ENCODE results near the gene STT3A.
"Not testable (repeated sequence)": the region's sequence is repeated elsewhere in the genome, so short reads cannot be mapped to it uniquely, and the experiment has no call there.

The STT3A gene

GRCh38 chr11:125592305-125593113, at the start of gene STT3A:
Gene STT3A (plus strand): TSS chr11:125592852. CDS start chr11:125595916, 3,064 bp downstream.
- DNase-seq, result peak; percentile 96

- DNase-seq, result no peak
These were observed 41.9 kb upstream of the STT3A start for GRCh38 chr11:125550780-125551179.

GRCh38 chr11:125551835-125552342, 40.8 kb upstream of the STT3A start:
- no peak for DNase-seq

- DNase-seq, result no peak
These were observed 39.7 kb upstream of the STT3A start for GRCh38 chr11:125552927-125553326.

GRCh38 chr11:125553357-125553756, 39.3 kb upstream of the STT3A start:
- DNase-seq, result no peak

GRCh38 chr11:125554038-125554437, 38.6 kb upstream of the STT3A start:
- no peak for DNase-seq

GRCh38 chr11:125559888-125560287, 32.8 kb upstream of the STT3A start:
- DNase-seq, result no peak

GRCh38 chr11:125561924-125562323, 30.7 kb upstream of the STT3A start:
- no peak for DNase-seq

- no peak for DNase-seq
These were observed 30.2 kb upstream of the STT3A start for GRCh38 chr11:125562430-125562829.

GRCh38 chr11:125564357-125564756, 28.3 kb upstream of the STT3A start:
- no peak for DNase-seq

GRCh38 chr11:125566235-125566634, 26.4 kb upstream of the STT3A start:
- DNase-seq, result no peak

- DNase-seq, result peak; percentile 90
These were observed 23.4 kb upstream of the STT3A start, which contains the start of gene EI24 for GRCh38 chr11:125568970-125569914. Gene EI24 (plus strand): TSS chr11:125569477. CDS start chr11:125572528, 3,051 bp downstream.

GRCh38 chr11:125569915-125570621, 22.6 kb upstream of the STT3A start:
- DNase-seq, result no peak

- DNase-seq, result no peak
These were observed 21.7 kb upstream of the STT3A start for GRCh38 chr11:125570952-125571351.

GRCh38 chr11:125572916-125573315, 19.7 kb upstream of the STT3A start:
- no peak for DNase-seq

- not testable (repeated sequence) for DNase-seq
These were observed 15.5 kb upstream of the STT3A start for GRCh38 chr11:125577181-125577580.

GRCh38 chr11:125578783-125579182, 13.9 kb upstream of the STT3A start:
- no peak for DNase-seq

- DNase-seq, result no peak
These were observed 12.8 kb upstream of the STT3A start for GRCh38 chr11:125579811-125580210.

GRCh38 chr11:125583496-125583895, 9.2 kb upstream of the STT3A start:
- DNase-seq, result no peak

GRCh38 chr11:125585487-125585886, 7.2 kb upstream of the STT3A start:
- no peak for DNase-seq

GRCh38 chr11:125586623-125587022, 6.0 kb upstream of the STT3A start:
- DNase-seq, result no peak

GRCh38 chr11:125587480-125587879, 5.2 kb upstream of the STT3A start:
- DNase-seq, result no peak

- no peak for DNase-seq
These were observed 4.1 kb upstream of the STT3A start for GRCh38 chr11:125588505-125588904.

Measured in activated CD8-positive, alpha-beta memory T cell treated with anti-CD3 and anti-CD28 coated beads, Interleukin-2, amount 50 U/mL, for 4 hours (primary cell).